ENCODE data around the gene TMEM151B. TPM values are rescaled to one million over a fixed set of nuclear protein-coding genes. Genes with fewer than 3 reads are reported as not detected.
A peak's percentile ranks its signal among the peaks of the same experiment; 100 is the strongest.
"Not testable (repeated sequence)": the region's sequence is repeated elsewhere in the genome, so short reads cannot be mapped to it uniquely, and the experiment has no call there.

Gene TMEM151B
- total RNA-seq, 4 donors from 2014 or later, result 0.39 to 0.98 (median 0.46) TPM

DNA sequence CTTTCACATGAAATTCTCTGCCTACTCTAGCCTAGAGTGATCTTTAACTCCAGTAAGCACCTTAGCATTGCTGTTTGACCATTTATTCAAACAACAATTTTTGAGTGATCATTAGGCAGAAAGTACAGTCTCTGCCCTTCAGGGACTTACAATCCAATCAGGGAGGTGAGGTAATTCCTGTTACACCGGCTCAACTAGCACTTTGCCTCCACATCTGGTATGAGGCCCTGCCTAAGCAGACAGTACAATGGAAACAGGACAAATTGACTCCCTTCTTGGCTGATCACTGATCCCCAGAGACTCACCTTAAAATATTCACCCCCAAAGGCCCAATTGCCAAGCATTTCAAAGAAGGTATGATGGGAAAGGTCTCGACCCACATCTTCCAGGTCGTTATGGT lies 41.5 kb downstream of the TMEM151B start:
- Histone ChIP-seq H3K9me3 (no peaks in the 10 kb centered on the region), H3K4me1 (peaks cover 8 to 19% (median 14%) of the 10 kb centered on the region in 4 donors), H3K27ac (replicated peaks in 1 of 4) (no peak overlapping the region), H3K27me3 (no peaks in the 10 kb centered on the region), H3K36me3 (peaks cover 18 to 52% (median 47%) of the 10 kb centered on the region in 4 donors), H3K4me3 (peak overlapping the region in 1 of 4 donors; percentile 92)
- TF ChIP-seq EP300 (IDR thresholded peaks at IDR 0.05) (no peak), POLR2AphosphoS5 (IDR thresholded peaks at IDR 0.05) (no peak), POLR2A (IDR thresholded peaks at IDR 0.05; ENCODE audit: low read depth) (no peak)
- TF ChIP-seq, protein P1, sequence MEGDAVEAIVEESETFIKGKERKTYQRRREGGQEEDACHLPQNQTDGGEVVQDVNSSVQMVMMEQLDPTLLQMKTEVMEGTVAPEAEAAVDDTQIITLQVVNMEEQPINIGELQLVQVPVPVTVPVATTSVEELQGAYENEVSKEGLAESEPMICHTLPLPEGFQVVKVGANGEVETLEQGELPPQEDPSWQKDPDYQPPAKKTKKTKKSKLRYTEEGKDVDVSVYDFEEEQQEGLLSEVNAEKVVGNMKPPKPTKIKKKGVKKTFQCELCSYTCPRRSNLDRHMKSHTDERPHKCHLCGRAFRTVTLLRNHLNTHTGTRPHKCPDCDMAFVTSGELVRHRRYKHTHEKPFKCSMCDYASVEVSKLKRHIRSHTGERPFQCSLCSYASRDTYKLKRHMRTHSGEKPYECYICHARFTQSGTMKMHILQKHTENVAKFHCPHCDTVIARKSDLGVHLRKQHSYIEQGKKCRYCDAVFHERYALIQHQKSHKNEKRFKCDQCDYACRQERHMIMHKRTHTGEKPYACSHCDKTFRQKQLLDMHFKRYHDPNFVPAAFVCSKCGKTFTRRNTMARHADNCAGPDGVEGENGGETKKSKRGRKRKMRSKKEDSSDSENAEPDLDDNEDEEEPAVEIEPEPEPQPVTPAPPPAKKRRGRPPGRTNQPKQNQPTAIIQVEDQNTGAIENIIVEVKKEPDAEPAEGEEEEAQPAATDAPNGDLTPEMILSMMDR (IDR thresholded peaks at IDR 0.05), result no peak
- WGBS, result 79% methylated on average over 3 of the region's 3 CpGs
- DNase-seq (ENCODE audit: extremely low spot score), result no peak
- intact Hi-C loops (cut with DNase I), result no loop called here

DNA sequence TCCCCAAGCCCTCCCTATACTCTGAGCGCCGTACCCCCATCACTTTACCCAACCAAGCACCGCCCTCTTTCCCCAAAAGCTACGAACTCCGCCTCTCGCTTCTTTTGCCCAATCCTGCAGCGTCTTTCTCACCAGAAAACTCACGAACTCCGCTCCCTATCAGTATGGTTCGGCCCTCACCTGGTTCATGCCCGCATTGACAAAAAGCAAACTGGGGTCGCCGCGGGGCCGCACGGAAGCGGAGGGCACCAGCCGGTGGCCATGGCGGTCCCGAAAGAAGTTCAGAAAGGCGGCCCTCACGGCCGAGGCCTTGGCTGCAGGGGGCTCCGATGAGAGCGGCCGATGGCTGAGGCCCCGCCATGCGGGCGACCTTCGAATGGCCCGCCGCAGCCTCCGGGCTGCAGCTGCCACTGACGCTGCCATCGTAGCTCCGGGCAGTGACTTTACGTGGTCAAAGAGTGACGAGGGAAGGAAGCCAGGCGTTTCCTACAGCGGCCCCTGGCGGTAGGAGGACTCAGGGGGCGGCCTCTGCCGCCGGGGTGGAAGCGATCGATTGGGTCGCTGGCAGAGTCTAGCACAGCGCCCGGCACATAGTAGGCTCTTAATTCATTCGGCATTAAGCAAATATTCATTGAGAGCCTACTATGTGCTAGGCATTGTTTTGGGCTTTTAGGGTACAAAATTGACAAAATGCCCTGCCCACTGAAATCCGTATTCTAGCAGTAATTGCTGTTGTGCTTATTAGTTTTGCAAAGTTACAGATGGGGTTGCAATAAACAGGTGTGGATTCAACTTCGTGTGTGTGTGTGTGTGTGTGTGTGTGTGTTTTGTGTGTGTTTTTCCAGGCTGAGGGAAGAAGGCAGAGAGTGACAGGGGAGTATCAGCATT lies 42.9 kb downstream of the TMEM151B start, which contains the start of gene AARS2:
AARS2 (minus strand) TSS at position 447 of the 888 bp plus-strand sequence; CDS start at position 423, 24 bp downstream.
- H3K36me3 ChIP-seq, result peaks cover 13 to 38% (median 33%) of the 10 kb centered on the region in 4 donors
- intact Hi-C loops (cut with DNase I), result no loop called here
- 7% methylated on average over 28 of the region's 52 CpGs for WGBS
- H3K9me3 ChIP-seq, result no peaks in the 10 kb centered on the region
- peaks cover 8 to 19% (median 14%) of the 10 kb centered on the region in 4 donors for H3K4me1 ChIP-seq
- peak within 1 kb of the TSS; percentile 82 to 87 (median 86) for H3K27ac ChIP-seq (replicated peaks in 1 of 4)
- TF ChIP-seq POLR2AphosphoS5 (IDR thresholded peaks at IDR 0.05), result peak; percentile 79 to 90
- TF ChIP-seq, protein P1 (IDR thresholded peaks at IDR 0.05), result peak in 2 of 3 experiments; percentile 94 to 96
- peak; percentile 28 for TF ChIP-seq POLR2A (IDR thresholded peaks at IDR 0.05; ENCODE audit: low read depth)
- TF ChIP-seq EP300 (IDR thresholded peaks at IDR 0.05), result no peak
- DNase-seq (ENCODE audit: extremely low spot score), result peak; percentile 95
- H3K4me3 ChIP-seq, result peak within 1 kb of the TSS; percentile 81 to 97 (median 94)
- H3K27me3 ChIP-seq, result no peaks in the 10 kb centered on the region

DNA sequence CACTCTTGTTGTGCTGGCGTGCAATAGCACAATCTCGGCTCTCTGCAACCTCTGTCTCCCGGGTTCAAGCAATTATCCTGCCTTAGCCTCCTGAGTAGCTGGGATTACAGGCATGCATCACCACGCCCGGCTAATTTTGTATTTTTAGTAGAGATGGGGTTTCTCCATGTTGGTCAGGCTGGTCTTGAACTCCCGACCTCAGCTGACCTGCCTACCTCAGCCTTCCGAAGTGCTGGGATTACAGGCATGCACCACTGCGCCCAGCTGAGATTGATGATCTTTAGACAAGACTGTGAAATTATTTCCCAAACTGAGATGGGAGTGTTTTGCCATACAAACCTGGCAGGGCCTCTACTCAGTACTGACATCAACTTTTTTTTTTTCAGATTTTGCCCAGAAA lies 44.4 kb downstream of the TMEM151B start:
- H3K27me3 ChIP-seq, result peaks cover 0 to 14% (median 0%) of the 10 kb centered on the region in 4 donors
- H3K4me3 ChIP-seq; H3K27ac ChIP-seq (replicated peaks in 1 of 4); H3K9me3 ChIP-seq; DNase-seq (ENCODE audit: extremely low spot score); intact Hi-C loops (cut with DNase I): not testable (repeated sequence)
- H3K4me1 ChIP-seq, result peaks cover 8 to 19% (median 14%) of the 10 kb centered on the region in 4 donors
- peaks cover 13 to 23% (median 20%) of the 10 kb centered on the region in 4 donors for H3K36me3 ChIP-seq
- WGBS, result 94% methylated on average over 8 of the region's 8 CpGs

DNA sequence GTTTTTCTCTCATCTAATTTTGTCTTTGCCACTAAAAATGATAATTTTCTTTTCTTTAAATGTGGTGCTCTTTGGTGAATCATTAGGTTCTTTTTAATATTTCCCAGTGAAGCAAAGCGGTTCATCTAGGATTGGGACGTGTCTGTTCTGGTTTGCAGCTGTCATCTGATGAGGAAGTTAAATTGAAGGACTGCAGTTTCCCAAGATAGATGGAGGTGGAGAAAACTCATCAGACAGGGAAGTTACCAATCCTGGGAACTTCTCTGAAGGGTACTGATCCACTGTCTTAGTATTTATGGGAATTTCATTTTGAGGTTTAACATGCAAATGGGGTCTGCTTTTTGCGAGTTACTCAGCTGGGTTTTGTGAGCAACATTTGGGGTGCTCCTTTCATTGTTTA lies 45.3 kb downstream of the TMEM151B start:
- Histone ChIP-seq H3K9me3 (no peaks in the 10 kb centered on the region), H3K4me1 (peaks cover 8 to 19% (median 14%) of the 10 kb centered on the region in 4 donors), H3K27me3 (peaks cover 0 to 21% (median 0%) of the 10 kb centered on the region in 4 donors), H3K4me3 (no peak overlapping the region), H3K36me3 (peaks cover 7 to 14% (median 11%) of the 10 kb centered on the region in 4 donors), H3K27ac (replicated peaks in 1 of 4) (no peak overlapping the region)
- no peak for DNase-seq (ENCODE audit: extremely low spot score)
- 70% methylated on average over 3 of the region's 3 CpGs for WGBS
- intact Hi-C loops (cut with DNase I), result no loop called here
- TF ChIP-seq, protein P1 (IDR thresholded peaks at IDR 0.05), result no peak
- no peak for TF ChIP-seq EP300 (IDR thresholded peaks at IDR 0.05)
- no peak for TF ChIP-seq POLR2AphosphoS5 (IDR thresholded peaks at IDR 0.05)
- TF ChIP-seq POLR2A (IDR thresholded peaks at IDR 0.05; ENCODE audit: low read depth), result no peak

DNA sequence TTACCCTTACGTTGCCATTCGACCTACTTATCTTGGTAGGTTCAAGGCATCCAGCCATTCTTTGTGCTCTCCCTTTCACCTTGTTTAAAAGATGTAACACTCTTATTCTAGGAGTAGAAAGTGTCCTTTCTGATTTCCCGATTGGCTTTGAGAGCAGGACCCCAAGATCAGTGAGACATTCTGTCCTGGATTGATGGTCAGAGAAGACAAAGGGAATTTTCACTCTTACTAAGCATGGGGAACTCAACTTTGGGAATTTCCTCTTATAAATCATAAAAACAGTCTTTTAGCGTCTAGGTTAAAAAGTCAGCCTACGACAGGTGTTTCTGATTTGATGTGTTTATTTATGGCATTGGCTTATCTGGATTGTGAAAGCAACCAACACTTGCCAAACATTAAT lies 45.7 kb downstream of the TMEM151B start:
- H3K4me1 ChIP-seq, result peaks cover 8 to 19% (median 14%) of the 10 kb centered on the region in 4 donors
- WGBS, result 82% methylated on average over 5 of the region's 5 CpGs
- no peaks in the 10 kb centered on the region for H3K9me3 ChIP-seq
- H3K27ac ChIP-seq (replicated peaks in 1 of 4), result no peak overlapping the region
- H3K36me3 ChIP-seq, result peaks cover 3 to 10% (median 7%) of the 10 kb centered on the region in 4 donors
- intact Hi-C loops (cut with DNase I), result no loop called here
- no peak for DNase-seq (ENCODE audit: extremely low spot score)
- peaks cover 0 to 21% (median 0%) of the 10 kb centered on the region in 4 donors for H3K27me3 ChIP-seq
- no peak for TF ChIP-seq EP300 (IDR thresholded peaks at IDR 0.05)
- no peak for TF ChIP-seq POLR2A (IDR thresholded peaks at IDR 0.05; ENCODE audit: low read depth)
- TF ChIP-seq, protein P1 (IDR thresholded peaks at IDR 0.05), result no peak
- no peak for TF ChIP-seq POLR2AphosphoS5 (IDR thresholded peaks at IDR 0.05)
- H3K4me3 ChIP-seq, result no peak overlapping the region

Measured in esophagus muscularis mucosa (tissue), 4 donors.